ENCODE measurements around the gene EDIL3.

DNA sequence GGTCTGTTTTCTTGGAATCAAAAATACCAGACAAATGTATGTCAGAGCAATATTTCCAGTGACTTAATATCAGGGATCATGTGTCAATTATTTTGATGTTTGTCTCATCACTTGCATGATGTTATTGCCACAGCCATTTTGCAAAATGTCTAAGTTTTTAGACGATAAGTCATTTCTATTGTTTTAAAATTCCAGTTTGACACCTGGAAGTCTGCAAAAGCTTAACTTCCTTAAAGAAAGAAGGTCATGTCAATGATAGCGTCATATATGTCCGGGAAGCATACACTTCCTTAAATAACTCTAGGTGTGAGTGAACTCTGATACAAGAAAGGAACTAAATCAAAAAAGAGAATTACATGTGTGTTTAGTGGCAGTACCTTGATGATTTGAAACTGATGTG lies 259.5 kb downstream of the EDIL3 start:
- TF ChIP-seq EZH2phosphoT487 (IDR thresholded peaks at IDR 0.05; ENCODE audit: borderline replicate concordance, low read length), result no peak
- TF ChIP-seq CTCF (IDR thresholded peaks at IDR 0.05; ENCODE audit: low read depth, low read length, poor library complexity, severe bottlenecking), result no peak

All from DOHH2 (cell line).